GM18909 (cell line): ENCODE results near the gene ROBO4.

Experiments used
- ATAC-seq: cut with Tn5 transposase; IDR thresholded peaks from one replicate; pipeline ENCODE4 v1.9.1; 2021; ENCODE audit warnings: mild to moderate bottlenecking; ENCODE audit not compliant: unreplicated experiment, poor library complexity

The ROBO4 gene

DNA sequence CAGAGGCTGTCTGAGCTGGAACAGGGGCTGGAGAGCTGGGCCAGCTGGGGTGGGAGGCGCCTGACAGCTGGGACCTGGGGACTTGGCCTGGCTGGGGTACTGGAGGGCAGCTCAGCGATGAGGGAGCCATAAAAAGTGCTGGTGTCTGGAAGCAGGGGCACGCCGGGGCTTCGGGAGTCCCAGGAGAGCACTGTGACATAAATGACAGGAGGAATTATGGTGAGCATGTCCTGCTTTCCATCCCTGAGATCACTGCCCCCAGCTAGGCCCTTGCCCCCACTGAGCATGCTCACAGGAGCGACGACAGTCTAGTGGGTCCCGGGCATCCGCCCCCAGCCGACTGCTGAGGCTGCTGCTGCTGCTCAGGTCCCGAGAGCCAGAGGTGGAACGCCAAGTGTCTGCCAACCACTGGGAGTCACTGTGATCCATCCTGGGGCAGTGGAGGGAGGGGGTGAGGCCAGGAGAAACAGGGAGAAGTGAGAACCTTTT lies 6.2 kb downstream of the ROBO4 start:
- ATAC-seq = no peak

DNA sequence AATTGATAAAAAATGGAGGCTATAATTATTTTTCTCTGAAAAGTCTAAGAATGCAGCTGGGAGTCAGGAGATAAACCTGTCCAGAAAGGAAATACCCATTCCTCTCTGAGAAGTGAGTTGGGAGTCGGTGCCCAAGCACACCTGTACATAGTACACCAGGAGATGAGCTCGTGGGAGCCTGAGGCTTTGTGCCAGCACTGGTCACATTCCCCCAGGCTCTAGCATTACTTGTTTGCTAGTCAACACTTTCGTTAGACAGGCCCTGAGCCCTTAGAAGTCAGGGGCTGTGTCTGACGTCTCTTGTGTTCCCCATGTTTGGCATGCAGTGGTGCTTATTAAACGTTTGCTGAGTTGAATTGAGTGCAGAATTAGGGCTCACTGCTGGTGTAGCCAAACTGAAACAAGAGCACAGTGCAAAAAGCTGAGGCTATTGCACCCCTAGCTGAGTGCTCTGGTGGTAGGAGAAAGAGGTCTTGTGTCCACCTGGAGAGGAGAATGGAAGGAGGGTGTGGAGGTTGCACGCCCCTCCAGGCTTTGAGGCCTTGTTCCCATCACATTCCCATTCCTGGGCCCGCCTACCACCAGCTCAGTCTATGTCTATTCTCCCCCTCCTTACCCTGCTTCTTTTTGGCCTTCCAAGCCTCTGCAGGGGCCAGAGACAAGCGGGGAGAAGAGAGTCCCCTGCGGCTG lies 6.8 kb downstream of the ROBO4 start:
- no peak for ATAC-seq

DNA sequence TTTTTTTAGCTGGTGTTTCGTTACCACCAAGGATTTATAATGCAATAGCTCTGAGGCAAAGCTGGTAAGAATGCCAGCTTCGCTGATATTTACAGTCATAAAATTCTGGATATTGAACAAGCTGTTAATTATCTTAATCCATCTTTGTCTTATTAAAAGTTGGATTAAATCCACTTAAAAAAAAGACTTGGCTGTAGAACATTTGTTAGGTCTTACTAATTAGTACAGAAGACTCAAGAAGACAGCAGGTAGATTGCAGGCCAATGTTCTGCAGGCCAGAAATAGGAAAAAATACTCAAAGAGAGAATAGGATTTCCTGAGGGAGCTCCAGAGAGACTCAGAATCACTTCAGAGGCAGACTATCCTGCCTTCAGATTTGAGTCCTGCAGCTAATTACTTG lies 7.5 kb downstream of the ROBO4 start:
- ATAC-seq = no peak

DNA sequence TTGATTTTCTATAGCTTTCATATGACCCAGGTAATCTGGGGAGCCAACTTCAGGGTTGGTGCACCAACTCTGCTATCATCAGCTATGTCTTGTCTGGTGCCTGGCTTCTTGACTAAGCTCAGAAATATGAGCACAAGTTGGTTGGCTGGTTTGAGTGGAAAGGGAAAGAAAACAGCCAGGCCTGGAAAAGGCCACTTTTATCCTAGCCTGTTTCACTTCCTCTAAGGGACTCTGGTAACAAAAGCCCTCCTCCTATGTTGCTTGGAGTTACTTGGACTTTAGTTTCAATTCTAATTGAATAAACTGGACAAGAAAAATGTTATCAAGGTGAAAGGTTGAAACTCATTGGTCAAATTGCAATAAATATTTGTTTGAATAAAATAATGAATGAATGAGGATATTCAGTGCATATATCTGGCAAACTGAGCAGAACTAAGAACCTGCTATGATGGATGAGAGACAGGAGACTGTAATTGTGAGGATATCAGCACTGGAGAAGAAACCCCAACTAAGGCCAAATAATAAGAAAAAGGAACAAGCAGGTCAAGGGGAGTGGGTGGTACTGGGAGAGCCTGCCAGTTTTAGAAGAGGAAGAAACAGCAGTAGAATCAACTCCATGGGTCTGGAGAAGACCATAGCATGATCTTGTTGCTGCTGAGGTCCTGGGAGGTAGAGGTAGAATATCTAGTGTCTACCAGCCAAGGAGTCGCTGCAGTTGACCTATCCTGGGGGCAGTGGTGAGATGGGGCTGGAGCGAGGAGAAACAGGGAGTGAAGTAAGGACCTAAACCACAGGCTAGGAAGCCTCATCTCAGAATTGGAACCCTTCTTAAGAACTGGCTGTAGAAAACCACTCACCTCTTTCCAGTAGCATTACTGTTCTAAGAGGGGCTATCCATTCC lies 8.2 kb downstream of the ROBO4 start:
- no peak for ATAC-seq

DNA sequence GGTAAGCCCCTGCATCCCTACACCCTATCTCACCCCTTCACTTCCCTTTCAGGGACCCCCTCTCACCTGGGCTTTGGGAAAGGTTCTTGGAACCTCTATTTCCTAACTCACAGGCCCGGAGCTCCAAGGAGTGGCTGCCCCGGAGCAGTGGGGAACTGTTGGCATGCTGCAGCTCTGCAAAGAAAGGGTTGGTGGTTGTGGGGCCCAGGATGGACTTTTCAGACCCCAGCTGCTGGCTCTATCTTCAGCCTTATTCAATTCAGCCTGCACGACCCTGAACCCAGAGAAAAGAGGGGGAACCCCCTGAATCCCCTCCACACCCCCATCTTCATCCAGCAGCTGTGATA lies 10.0 kb downstream of the ROBO4 start:
- no peak for ATAC-seq

DNA sequence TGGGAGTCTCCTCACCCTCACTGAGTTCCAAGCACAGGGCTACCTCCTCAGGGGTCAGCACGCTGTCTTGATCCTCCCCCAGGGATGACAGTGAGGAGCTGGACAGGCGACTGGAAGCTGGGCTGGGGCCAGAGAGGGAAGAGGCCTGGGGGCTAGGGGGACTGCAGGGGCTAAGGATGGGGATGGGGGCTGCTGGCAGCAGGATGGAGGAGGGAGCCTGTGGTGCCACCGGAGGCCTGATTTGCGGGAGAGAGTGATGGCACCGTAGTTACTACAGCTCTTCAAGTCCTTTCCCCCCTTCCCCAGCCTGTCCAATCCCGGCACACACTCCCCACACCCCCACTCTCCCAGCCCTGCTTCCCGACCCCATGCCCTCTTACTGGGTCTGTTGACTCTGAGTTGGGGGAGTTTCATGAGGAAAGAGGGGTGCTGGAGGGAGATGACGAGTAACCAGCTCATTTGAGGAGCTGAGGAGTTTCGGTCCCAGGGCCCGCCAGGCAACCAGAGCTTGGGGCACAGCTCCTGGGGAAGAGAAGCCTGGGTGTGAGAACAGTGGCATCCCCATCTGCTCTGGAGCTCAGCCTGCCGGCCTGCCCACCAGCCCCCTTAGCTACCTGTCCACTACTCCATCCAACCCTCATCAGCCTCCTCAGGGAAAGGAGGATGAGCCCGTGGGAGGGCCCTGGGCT lies 10.5 kb downstream of the ROBO4 start:
- ATAC-seq = no peak

DNA sequence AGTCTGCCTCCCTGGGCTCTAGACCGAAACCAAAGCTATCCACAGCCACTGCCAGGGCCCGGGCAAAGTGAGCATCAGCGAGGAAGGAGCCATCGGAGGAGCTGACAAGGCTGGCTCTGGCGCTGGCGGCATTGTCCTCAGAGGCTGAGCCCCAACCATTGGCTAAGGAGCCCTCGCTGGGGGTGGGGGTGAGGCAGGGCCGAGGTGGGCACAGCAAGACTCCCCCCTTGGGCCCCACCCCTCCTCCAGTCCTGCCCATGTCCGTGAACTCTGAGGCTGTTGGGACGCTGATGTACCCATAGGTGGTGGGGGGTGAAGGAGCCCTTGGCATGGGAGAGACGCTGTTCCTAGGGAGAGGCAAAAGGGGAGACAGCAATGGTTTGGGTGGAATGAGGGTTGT lies 11.2 kb downstream of the ROBO4 start:
- no peak for ATAC-seq

DNA sequence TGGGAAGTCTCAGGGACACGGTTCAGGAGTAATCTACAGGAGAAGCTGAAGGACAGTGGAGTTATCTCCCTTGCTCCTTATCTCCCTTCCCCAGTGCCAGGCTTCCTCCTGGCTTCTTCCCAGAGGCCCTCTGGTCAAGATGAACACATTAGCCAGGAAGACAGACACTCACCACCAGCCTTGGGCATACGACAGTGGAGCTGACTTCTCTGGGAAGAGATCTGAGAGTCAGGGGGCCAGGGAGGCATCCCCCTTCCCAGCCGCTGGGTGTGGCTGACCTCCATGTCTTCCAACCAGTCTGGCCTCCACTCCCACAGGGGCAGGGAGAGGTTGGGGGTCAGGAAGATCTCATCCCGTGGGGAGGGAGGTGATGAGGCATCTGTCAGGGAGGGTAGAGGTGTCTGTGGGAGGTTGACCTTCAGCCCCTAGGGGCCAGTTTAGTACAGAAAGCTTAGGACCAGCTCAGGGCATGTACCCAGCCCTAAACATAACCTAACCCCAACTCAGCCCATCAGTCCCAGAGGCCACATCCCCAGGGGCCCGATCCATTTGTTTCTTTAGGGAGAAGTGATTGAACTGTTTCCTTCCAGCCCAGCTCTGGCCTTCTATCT lies 12.7 kb downstream of the ROBO4 start:
- ATAC-seq = no peak

DNA sequence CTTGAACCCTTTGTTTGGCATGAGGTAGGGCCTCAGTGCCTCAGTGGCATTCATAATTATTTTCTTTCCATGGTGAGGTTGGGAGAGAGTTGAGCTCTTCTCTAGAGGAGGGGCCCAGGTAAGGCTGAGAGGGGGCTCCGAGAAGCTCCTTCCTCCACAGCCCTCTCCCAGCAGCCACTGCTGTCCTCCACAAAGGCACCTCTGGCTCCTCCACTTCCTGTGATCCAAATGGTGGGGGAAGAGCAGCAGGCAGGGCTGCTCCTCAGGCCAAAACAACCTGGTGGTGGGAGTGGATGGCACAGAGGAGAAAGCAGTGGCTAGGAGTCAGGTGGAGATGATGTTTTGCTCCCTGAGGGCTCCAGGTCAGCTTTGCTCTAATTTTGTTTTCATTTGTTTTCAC lies 13.3 kb downstream of the ROBO4 start:
- ATAC-seq = no peak

DNA sequence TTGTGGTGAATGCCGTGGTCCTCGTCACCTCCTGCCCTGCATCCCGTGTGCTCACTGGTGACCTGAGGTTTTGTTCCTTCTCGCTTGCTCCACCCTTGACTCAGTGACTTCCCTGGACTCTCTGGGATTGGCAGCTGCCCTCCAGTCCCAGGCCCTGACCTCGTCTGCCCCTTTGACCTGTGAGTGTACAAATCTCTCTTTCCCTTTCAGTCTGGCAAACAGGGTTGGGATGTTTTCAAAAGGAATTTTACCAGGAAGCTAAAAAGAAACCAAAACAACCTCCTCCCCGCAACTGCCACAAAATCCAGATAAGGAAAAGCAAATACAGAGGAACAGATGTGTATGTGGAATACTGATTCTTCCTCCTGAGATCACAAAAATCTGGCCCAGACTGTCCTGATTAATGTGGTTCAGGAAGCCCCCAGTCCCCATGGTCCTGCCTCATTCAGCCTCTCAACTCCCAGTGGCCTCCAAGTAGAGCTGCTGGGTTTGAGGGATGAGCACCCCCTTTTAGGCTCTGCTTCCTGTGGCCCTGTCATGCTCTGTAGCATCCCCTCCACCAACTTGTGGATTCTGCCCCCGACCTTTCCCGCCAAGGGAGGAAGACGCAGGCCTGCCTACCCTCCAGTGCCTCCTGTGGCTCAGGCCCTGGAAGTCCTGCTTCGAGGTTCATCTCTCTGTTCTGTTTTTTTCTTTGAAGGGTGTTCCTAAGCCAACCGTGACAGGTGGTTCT lies 15.2 kb downstream of the ROBO4 start:
- no peak for ATAC-seq

DNA sequence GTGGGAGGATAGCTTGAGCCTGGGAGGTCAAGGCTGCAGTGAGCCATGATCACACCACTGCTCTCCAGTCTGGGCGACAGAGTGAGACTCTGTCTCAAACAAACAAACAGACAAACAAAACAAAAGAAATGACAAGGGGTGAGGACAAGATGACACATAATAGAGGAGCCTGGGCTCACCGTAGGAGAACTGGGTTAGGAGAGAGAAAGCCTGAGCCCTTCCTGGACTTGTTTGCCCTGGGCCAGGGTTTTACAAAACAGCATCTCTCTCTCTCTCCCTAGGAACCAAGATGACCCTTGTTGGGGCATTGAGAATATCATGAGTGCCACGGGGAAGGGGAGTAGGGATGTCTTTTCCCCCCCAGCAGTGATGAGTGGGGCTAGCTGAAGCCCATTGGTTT lies 16.7 kb downstream of the ROBO4 start:
- no peak for ATAC-seq

DNA sequence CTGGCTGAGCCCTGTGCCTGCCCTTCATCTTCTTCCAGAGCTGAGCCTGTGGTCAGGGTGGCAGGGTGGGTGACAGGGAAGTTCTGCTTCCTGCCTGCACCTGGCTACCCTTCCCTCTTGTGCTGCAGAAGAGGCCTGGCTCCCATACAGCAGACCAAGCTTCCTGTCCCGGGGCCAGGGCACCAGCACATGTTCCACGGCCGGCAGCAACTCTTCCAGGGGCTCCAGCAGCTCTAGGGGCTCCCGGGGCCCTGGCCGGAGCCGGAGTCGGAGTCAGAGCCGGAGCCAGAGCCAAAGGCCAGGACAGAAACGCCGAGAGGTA lies 17.4 kb downstream of the ROBO4 start:
- ATAC-seq = no peak

DNA sequence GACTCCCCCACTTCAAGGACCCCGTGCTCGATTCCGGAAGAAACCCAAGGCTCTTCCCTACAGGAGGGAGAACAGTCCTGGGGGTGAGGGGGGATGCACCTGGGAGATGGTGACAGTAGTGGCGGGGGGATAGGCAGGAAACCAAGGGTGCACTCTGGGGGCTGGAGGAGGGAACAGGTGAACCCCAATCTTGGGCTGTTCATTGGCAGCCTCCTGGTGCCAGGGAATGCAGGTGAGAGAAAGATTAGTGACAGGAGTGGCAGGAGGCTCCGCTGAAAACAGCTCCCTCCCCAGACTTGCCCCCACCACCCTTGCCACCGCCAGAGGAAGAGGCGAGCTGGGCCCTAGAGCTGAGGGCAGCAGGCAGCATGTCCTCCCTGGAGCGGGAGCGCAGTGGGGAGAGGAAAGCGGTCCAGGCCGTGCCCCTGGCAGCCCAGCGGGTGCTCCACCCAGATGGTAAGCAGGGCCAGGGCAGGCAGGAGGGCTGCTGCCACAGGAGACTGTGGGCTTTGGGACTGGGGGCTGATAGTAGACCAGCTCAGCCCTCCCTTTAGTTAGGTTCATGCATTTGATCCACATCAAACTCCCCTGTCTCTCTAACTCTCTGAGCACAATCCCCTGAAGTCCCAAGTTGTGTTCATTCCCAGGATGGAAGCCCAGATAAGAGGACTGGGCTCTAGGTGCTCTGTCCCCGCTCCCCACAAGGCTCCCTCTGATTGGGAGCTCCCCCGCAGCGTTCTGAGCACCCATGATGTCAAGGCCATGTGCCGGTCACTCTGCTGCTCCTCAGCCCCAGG lies 18.0 kb downstream of the ROBO4 start:
- ATAC-seq = no peak

DNA sequence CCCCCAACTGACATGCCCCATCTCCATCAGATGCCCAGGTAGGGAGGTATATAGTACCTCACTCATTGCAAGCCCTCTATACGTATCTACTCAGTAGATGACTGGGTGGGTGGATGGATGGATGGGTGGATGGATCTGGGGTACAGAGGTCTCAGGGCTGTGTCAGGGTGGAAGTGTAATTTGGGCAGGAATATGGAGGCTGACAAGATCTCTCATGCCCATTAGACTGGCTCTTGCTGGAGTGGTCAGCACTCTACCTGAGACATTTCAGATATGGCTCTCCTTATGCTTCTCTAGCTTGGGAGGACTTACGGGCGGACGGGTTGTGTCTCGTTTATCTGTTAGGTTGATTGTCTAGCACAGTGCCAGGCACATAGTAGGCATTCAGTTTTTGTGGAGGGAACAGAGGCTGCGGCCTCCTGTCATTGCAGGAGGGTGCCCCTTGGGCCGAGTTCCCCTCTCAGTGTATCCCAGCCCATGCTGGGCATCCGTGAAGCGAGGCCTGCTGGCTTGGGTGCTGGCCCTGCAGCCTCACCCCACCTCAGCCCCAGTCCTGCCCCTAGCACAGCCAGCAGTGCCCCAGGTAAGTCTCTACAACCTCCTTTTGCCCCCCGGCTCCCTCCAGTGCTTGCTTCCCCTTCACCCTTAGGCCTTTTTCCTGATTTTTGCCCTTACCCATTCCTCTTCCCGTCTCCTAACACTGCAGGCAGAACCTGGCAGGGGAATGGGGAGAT lies 18.7 kb downstream of the ROBO4 start:
- ATAC-seq = no peak

DNA sequence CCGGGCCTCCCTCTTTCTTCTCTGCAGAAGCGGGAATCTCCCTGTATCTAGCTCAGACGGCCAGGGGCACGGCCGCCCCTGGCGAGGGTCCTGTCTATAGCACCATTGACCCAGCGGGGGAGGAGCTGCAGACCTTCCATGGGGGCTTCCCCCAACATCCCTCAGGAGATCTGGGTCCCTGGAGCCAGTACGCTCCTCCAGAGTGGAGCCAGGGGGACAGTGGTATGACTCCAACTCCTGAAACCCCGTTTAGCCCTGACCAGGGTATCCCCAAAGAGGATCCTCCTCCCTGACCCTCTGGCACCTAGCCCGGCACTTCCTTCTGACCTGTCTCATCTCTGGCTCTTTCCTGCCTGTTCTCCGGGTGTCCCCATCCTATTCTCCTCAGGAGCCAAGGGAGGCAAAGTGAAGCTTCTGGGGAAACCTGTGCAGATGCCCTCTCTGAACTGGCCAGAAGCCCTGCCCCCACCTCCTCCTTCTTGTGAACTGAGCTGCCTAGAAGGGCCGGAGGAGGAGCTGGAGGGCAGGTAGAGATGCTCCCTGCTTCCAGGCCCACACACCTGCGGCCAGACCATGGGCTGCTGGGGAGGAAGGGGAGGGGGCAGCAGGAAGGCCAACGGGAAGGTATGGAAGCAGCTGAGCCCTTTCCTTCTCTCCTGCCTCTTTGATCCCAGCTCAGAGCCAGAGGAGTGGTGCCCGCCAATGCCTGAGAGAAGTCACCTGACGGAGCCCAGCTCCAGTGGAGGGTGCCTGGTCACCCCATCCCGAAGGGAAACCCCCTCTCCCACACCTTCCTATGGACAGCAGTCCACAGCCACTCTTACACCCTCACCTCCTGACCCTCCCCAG lies 19.5 kb downstream of the ROBO4 start:
- ATAC-seq = no peak

DNA sequence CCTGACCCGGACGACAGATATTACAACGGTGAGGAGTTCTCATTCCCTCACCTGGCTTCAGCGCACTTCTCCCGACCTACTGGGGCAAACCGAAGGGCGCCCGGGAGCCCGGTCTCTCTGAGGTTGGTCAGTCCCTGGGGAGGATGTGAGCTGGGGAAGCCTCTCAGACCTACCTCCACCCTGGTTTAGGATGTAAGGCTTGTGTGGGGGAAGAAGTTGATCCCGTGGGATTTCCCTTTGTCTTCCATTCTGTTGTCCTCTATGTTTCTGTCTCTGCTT lies 20.1 kb downstream of the ROBO4 start:
- ATAC-seq = no peak

DNA sequence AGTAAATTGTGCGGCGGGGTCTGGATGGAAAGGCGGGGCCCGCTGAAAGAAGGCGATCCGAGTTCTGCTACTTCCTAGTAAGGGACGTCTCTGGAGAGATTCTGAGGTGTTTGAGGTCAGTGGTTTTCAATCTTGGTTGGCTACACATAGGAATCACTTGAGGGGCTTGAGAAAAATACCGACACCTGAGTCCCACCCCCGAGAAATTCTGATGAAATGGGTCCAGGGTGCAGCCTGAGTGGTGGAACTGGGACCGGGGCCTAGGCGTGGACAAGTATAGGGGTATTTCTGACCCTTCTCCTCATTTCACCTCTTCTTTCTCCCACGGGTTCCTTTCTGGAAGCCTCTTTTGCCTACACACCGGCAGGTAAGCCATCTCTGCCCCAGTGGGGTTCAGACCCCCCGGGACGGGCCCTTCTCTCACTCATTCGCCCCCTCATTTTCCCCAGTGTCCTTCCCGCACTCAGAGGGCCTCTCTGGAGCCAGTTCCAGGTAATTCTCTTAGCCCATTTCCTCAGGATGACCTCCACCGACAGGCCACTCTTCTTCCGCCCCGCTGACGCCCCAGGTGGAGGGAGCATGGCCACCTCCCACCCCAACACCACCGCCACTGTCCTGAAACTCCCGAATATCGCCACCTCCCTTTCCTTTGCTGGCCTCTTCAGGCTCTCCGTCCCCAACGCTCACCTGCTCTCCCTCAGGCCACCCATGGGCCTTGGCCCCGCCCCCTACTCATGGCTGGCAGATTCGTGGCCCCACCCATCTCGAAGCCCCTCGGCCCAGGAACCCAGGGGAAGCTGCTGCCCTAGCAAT lies 20.6 kb downstream of the ROBO4 start:
- no peak for ATAC-seq
